ENCODE data around the gene TNFAIP8.
"Not testable (repeated sequence)": the region's sequence is repeated elsewhere in the genome, so short reads cannot be mapped to it uniquely, and the experiment has no call there.

DNA sequence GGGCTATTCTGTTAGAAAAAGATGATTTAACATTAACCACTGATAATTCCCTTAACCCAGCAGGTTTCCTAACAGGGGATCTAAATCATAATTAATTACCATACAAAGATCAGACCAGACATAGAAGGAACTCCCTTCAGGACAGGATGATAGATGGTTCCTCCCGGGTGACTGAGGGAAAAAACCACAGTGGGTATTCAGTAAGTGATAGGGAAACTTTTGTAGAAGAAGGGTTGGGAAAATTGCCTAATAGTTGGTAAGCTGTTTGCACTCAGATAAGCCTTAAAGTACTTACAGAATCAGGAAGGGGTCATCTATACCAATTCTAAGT is 82.7 kb downstream of the TNFAIP8 start:
- not testable (repeated sequence) for TF ChIP-seq SP1 (CRISPR knock-in tag; conservative IDR thresholded peaks at IDR 0.05); ZNF138 (CRISPR knock-in tag; conservative IDR thresholded peaks at IDR 0.05); GABPB1 (CRISPR knock-in tag; IDR thresholded peaks at IDR 0.05); HMGA2 (CRISPR knock-in tag; IDR thresholded peaks at IDR 0.05)
- TF ChIP-seq, protein P1, sequence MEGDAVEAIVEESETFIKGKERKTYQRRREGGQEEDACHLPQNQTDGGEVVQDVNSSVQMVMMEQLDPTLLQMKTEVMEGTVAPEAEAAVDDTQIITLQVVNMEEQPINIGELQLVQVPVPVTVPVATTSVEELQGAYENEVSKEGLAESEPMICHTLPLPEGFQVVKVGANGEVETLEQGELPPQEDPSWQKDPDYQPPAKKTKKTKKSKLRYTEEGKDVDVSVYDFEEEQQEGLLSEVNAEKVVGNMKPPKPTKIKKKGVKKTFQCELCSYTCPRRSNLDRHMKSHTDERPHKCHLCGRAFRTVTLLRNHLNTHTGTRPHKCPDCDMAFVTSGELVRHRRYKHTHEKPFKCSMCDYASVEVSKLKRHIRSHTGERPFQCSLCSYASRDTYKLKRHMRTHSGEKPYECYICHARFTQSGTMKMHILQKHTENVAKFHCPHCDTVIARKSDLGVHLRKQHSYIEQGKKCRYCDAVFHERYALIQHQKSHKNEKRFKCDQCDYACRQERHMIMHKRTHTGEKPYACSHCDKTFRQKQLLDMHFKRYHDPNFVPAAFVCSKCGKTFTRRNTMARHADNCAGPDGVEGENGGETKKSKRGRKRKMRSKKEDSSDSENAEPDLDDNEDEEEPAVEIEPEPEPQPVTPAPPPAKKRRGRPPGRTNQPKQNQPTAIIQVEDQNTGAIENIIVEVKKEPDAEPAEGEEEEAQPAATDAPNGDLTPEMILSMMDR (IDR thresholded peaks at IDR 0.05) = not testable (repeated sequence)

Data from WTC11 (cell line).